Inflammatory macrophage (primary cell): ENCODE results near the gene COL17A1.

Experiments
- DNase-seq, 2 donors: peaks; one replicate each; pipeline ENCODE4 v3.0.0-alpha.2; 2020 to 2022

Gene COL17A1

DNA sequence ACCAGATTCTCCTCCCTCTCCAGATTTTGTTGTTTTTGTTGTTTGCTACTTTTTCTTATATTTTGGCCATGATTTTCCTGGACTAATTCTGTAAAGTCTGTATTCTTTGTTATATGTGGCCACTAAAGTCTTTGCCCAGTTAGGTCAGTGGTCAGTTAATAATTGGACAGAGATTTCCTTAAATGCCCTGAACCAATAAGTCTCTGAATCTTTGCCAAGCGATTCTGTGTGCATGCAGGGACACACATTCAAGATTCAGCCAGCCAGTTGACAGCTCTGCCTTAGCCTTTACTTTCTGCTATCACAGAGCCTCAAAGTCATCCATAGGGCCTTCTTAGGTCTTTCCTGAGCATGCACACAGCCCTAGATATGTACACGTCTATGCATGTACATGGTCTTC lies 11.0 kb upstream of the COL17A1 start:
- no peak for DNase-seq

DNA sequence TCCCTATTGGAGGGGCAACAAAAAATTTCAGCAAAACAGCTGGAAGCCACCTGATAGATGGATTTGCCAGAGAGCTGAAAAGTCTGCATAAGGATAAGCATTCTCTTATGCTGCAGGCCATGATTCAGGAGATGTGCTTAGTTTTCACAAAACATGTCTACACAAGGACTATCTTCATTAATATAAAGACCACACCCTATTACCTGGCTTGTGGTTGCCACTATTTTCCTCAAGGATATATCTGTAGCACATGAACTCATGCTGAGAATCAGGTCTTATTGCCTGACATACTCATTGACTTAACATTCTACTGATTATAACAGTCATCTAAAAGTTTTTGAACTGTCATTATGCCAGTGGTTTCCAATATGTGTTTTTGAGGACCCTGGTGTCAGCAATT lies 7.1 kb upstream of the COL17A1 start:
- no peak for DNase-seq

DNA sequence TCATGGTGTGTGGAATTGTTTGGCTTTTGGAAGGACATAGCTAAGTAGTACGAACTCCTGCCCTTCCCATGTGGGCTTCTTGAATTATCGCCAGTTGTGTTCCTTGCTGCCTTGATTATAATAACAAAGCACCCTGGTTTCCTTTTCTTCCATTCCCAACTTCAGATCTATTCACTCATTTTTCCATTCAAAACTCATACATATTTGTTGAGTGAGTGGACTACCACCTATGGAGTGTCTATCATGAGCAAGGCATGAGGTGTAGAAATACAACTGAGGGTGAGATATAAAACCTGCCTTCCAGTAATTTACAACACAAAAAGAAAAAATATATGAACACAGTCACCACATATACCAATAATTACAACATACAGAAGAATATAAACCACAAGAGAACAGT lies 4.9 kb upstream of the COL17A1 start:
- DNase-seq, result no peak

DNA sequence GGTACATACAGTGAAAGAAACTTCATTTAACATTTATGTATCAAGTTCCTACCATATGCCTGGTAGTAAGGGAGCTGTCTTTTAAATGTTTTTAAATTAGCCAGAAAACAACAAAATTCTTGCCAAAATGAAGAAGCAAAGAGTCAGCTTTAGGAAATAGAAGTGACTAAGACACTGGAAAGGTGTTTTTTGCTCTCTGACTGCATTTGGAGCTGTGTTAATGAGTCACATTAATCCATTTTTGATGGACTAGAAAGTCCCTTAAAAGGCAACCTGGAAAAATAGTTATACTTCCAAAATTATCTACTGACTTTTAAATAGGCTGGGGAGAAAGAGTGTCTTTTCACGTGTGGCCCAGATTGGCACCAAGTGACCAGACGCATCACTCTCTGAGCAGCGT lies 3.9 kb upstream of the COL17A1 start:
- DNase-seq, result no peak

DNA sequence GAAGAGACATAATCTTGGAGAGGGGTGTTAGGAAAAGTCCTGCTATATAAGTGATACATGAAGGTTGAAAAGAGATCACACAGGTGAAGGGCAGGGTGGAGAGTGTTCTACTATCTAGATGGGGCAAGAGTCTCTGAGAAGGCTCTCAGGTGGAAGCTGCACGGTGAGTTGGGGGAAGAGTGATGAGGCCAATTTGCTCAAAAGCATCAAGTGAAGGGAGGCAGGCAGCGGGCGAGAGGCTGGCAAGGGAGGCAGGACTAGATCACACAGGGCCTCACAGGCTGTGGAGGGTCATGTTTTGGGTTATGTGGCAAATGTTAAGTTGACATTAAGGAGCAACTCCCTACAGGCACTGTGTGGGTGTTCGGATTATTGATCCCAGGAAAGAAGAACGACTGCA lies 2.6 kb upstream of the COL17A1 start:
- no peak for DNase-seq

DNA sequence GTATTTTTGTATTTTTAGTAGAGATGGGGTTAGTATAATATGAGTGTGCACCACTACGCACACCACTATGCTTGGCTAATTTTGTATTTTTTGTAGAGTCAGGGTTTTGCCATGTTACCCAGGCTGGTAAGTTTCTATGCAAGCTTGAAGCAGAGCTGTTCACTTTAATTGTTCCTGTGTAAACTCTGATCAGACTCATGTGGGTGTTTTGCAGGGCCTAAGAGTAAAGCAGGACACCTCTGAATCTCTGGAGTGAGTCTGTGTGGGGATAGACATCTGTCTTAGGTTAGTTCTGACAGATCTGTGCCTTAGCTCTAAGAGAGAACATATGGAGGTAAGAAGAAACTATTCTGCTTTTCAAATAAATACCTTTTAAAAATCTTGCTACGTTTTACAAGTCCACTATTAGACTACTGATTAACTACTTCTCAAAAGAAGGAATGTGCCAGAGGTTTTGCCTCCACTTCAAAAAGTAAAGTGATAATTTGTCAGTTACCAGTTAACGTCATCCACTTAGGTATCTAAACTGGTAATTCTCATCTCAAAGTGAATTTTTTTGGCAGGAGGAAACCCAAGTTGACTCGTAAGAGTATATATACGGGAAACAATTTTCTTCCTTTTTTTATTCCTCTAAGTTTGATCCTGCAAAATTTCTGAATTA lies 1.1 kb downstream of the COL17A1 start:
- DNase-seq, result no peak

DNA sequence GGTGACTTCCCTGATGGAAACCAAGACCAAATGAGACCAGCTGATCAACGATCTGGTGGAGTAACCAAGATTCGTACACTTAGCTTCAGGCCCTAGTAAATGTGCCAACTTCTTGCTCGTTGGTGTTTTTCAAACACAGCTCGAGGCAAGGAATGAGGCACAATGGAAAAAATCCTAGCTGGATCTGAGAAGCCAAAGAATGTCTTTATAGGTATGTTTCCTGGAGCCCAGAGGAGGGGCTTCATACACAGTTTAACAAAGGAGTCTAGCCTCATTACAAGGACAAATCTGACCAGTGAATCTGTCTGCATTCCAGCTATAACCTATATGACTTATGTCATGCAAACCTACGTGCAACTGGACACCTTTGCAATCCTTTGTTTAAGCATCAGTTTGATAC lies 3.7 kb downstream of the COL17A1 start:
- DNase-seq, result no peak

DNA sequence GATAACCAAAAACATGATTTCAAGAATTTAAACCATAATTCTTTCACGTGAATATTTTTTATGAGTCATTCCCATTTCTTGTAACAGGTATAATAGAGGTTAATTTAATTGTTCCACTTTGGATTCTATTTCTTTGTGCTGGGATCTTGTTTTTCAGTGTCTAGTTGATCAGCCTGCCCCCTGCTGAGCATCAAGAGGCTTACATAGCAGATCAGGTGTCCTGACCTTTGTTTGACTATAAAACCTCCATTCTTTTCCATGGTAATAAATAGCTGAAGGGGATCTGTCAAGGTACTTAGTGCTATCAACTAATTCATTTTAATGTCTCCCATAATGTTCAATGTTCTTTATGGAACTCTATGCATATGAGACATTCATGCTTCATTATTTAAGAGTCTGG lies 4.9 kb downstream of the COL17A1 start:
- DNase-seq, result peak in 1 of 2 donors; percentile 7

DNA sequence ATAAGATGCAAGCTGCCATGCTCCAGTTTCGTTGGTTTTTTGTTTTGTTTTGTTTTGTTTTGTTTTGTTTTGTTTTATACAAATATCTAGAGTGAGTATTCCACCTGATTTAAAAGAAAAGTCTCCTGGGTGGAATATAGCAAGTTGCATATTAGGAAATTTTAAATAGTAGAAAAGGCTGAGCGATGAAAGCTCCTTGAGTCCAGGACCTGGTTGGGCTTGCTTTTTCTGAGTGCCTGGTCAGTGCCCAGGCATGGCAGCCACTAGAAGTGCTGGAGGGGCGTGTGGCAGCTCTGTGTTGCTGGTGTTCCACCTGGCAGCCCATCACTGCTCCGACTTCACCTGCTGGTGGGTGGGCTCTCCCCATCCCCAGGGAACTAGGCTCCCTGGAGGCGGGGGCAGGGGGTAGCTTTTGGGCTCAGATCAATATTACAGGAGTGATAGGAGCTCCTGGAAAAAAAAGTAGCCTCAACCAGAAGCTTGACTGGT lies 8.0 kb downstream of the COL17A1 start:
- no peak for DNase-seq

DNA sequence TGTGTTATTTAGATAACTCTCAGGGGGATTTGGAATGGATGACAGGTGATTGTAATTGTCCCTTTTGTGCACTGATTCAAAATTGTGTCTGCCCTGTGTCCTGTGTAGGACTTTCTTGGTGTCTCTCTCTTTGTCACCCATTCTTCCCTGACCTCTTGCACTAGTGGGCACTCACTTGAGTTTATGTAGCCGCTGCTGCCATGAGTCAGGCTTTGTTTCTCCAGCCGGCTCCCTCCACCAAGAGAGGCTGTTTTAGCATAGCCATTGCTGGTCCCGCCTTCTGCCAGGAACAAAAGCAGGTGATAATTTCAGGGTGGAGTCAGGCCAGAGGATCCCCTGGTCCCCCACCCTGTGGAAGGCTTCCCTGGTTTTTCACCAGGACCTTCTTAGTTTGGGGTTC lies 8.4 kb downstream of the COL17A1 start:
- DNase-seq, result no peak

DNA sequence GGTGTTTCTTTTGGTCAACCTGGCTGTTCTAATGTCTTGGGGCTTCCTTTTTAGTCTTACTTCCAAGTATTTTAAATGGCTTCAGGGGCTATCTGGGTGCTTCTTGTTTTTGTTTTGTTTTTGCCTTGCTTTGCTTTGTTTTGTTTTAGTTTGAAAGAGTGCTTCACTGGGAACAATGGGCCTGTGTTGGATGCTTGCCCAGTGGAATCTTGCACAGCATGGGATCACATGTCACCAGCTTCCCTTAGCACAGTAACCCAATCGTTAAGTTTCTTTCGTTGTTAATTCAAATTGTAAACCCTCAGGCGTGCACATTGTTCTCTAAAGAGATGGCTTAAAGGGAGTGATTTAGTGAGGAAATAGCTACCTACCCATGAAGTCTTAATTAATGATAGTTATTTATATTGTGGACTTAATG lies 8.9 kb downstream of the COL17A1 start:
- DNase-seq, result no peak

DNA sequence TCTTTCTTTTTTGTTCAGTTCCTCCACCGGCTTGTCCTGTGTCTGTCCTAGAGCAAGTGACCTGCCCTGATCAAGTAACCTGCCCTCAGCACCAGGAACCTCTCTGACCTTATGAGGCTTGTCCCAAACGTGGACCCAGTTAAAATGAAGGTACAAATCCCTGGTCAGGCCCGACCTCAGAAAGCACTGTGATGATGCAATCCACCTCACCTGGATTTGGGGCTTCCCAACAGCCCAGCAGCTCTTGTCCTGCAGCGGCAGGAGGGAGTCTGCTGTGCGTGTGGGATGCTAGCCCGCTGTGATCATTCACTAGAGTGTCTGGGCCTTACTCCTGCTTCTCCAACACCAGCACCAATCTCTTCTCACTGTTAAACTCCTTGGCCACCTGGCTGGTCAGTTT lies 11.2 kb downstream of the COL17A1 start:
- DNase-seq, result no peak

DNA sequence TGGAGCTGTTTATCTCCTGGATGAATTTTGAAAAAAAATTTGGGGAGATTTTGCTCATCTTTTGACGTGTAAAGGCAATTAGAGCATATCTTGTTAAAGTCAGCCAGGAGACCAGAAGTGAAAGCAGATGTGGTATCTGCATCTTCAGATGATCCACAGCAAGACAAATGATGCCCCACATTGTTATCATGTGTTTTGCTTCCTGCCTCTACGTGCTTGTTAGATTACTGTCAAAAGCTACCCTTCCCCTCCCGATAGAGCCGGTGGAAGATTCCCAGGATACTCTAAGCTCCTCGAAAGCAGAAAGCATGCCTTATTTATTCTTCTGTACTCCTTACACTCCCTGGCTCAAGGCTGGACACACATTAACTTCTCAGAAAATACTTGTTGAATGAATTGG lies 12.9 kb downstream of the COL17A1 start:
- no peak for DNase-seq

DNA sequence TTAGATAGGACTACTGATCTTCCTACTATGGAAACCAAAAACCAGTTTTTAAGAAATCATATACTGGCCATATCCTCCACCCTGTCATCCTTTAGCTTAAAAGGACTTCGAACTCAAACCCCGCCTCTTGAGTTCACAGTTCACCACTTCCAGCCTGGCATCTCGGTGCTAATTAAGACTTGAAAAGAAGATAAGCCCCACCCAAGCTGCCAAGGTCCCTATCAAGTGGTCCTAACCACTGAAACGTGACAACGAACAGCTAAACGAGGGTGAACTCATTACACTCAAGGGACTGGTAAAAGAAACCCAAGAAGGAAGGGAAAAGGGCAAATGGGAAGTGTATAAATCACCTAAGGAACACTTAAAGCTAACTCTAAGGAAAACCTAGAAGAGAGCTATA lies 16.1 kb downstream of the COL17A1 start:
- DNase-seq, result no peak

DNA sequence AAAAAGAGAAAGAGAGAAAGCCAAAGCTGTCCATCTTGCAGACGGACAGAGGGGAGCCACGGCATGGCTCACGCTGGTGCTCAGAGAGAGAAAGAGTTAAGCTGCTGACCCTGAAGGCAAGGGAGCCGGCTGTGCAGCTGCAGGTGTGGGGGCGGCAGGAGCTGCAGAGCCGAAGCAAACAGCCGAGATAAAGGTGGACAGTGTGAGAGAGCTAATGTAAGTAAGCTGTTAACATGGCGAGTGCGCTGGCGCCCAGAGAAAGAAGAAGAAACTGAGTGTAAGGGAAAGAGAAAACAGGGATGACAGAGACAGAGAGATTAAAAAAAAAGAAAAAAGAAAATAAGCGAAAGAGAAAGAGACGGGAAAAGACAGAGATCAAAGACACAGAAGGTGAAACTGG lies 18.2 kb downstream of the COL17A1 start:
- no peak for DNase-seq

DNA sequence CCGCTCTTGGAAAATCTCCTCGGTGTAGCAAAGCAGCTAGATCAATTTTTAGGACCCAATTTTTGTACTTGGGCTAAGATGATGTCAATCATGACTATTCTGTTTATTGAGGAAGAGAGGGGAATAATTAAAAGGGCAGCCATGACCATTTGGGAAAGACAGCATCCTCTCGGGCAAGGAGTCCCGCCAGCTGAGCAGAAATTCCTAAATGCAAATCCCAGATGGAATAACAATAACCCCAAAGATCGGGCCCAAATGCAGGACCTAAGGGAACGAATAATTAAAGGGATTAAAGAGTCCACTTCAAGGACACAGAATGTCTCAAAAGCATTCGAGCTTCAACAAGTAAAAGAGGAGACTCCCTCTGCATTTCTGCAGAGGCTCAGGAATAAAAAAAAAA lies 18.7 kb downstream of the COL17A1 start:
- no peak for DNase-seq

DNA sequence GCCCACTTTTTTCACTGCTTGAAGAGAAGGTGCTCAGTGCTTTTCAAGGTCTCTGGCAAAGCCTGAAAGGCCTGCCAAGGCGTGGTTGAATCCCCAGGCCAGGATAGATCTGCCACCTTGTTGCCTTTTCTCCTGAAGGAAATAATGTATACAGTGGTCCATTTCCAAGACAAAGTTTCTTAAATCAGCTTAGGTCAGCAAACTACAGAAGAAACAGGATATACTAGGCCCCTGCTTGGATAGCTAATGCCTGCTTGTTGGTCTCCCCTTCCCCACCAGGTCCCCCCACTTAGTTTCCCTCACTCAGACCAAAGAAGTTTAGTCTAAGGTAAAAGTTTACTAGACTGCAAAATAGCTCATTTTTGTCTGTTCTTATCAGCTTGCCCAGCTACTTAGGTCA lies 19.9 kb downstream of the COL17A1 start:
- no peak for DNase-seq

DNA sequence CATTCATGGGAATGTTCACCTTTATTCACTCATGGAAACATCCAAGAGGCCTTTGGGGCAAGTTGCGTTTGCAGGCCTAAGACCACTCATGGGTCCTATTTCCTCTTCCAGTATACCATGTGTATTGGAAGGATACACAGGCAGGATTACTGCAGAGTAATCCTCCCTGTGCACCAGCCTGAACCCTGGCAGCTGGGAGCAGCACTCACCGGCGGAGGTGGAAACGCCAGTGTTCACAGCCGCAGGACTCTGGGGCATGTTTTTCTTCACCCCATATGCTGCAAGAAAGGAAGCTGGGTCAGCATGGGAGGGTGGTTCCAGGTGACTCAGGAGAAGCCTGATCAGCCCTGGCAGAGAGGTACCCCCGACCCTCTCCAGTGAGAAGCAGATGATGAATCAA lies 24.5 kb downstream of the COL17A1 start:
- DNase-seq, result no peak

DNA sequence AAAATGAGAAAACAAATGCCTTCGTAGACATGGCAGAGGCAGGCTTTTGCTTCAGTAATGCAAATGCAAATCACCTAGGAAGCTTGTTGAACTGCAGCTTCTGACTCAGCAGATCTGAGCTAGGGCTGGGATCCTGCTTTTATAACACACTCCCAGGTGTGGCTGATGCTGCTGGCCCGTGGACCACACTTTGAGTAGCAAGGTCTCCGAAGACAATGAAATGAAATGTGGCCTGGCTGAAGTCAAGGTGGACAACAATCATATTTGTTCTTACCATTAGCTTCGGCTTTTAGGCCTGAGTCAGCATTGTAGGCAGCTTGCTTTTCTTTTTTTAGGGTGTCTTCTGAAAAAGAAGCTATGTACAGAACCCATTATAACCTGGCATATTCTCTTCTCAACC lies 26.3 kb downstream of the COL17A1 start:
- no peak for DNase-seq

DNA sequence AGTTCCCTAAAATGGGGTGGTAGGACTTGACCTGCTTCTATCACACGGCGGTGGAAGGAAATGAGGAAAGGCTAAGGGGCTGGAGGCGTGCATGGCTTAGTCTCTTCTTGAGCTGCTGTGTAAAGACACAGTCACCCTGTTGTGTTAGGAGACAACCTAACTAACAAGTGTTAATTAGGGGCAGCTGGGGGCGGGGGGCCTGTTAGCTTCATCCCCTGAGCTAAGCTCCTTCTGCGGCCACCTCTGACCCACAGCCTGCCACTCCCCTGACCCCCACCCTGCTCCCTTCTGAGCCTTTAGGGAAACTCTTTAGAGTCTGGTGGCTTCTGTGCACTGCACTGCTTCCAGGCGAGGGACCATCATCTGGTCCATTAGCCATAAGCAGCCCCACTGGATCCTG lies 28.0 kb downstream of the COL17A1 start:
- peak in 1 of 2 donors; percentile 14 for DNase-seq

DNA sequence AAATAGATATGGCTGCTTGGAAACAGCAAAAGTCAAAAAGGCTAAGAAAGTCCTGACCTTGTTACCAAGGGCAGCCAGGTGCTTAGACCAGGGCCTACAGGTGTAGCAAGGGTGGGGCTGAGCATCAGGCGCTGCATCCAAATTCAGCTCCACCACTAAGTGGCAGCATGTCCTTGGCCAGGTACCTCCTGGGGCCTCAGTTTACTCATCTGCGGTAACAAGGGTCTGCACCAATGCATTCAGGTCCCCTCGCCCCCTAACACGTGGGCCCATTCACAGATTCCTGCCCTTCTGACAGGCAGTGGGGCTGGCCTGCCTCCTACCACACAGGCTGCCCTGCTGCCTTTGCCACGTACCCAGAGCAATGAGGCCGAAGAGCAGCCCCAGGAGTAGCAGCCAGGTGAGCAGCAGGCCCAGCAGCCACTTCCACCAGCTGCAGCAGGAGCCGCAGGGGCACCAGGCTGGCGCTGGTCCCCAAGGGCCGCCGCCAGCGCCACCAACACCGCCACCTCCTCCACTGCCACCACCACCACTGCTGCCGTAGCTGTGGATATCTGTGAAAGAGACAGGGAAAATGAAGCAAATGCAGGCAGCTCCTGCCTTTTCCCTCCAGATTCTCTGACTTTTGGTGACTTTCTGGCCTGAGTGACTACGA lies 28.9 kb downstream of the COL17A1 start:
- no peak for DNase-seq

DNA sequence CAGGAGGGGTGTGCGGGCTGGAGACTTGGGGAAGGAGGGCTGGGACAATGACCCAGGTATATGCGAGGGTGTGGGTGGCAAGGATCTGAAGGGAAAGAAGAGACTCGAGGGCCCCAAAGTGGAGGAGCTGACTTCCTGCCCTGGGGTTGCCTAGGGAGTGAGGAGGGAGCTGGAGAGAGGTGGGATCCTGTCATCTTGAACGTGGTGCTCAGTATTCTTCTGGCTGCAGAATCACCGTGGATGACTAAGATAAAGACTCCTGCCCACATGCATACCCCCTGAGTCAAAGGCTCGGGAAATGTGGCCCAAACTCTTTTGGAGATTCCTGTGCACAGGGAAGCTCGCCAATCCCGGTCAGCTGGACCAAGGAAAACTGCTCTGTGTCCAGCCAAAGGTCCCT lies 31.2 kb downstream of the COL17A1 start:
- DNase-seq, result no peak

DNA sequence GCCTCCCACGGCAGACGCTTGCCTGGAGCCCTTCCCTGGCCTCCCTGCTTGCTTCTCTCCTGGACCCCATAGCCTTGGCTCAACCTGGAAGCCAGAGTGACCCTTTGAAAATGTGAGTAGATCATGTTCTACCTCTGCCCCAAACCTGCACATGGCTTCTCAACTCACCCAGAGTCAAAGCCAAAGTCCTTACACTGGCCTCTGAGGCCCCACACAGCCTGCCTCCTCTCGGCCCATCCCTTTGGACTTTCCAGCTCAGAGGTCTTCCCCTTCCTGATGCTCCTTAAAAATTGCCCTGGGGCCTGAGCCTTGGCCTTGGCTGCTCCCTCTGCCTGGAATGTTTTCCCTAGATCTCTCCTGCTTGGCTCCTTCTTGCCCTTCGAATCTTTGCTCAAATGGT lies 32.5 kb downstream of the COL17A1 start:
- no peak for DNase-seq

DNA sequence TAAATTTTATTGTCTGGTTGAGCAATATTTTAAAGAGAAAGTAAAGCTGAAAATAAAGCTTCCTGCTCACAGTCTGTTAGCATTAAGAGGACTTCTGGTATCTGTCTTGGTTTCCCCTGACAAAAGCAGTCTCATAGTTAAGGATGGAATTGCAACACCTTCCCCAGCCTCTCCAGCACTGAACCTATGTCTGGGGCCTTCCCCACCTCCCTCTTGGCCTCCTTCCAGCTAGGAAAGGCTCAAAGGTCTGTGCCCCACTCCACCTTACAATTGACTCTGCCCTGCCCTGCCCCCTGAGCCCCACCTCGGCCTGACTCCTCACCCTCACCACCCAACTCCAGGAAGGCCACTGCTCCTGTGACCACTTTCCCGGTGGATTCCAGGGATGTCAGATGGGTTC lies 33.2 kb downstream of the COL17A1 start:
- DNase-seq, result no peak
